Stimulated activated CD4-positive, alpha-beta T cell treated with anti-CD3 and anti-CD28 coated beads, Interleukin-15, amount 100 ng/mL, for 1 hour (primary cell): ENCODE results near the gene CAPN13.
"Not testable (repeated sequence)": the region's sequence is repeated elsewhere in the genome, so short reads cannot be mapped to it uniquely, and the experiment has no call there.

Experiments
- DNase-seq, 2 donors: peaks; one replicate each; pipeline ENCODE4 v3.0.0-alpha.2; 2020; ENCODE audit warnings: low read depth in 1 of 2, low spot score in 1 of 2

Gene CAPN13

GRCh38 chr2:30705711-30706533 is 101.3 kb downstream of the CAPN13 start:
- no peak for DNase-seq

- DNase-seq: no peak
Measured at GRCh38 chr2:30705056-30705455, 102.2 kb downstream of the CAPN13 start.

- no peak for DNase-seq
Measured at GRCh38 chr2:30704309-30705020, 102.8 kb downstream of the CAPN13 start.

- DNase-seq: no peak
Measured at GRCh38 chr2:30702694-30703093, 104.6 kb downstream of the CAPN13 start.

GRCh38 chr2:30701782-30702181 is 105.5 kb downstream of the CAPN13 start:
- DNase-seq: no peak

- DNase-seq: not testable (repeated sequence)
Measured at GRCh38 chr2:30697242-30698103, 109.8 kb downstream of the CAPN13 start.

GRCh38 chr2:30695749-30696148 is 111.5 kb downstream of the CAPN13 start:
- no peak for DNase-seq

GRCh38 chr2:30694286-30695055 is 112.8 kb downstream of the CAPN13 start:
- DNase-seq: no peak

- DNase-seq: no peak
Measured at GRCh38 chr2:30693821-30694281, 113.4 kb downstream of the CAPN13 start.

DNA sequence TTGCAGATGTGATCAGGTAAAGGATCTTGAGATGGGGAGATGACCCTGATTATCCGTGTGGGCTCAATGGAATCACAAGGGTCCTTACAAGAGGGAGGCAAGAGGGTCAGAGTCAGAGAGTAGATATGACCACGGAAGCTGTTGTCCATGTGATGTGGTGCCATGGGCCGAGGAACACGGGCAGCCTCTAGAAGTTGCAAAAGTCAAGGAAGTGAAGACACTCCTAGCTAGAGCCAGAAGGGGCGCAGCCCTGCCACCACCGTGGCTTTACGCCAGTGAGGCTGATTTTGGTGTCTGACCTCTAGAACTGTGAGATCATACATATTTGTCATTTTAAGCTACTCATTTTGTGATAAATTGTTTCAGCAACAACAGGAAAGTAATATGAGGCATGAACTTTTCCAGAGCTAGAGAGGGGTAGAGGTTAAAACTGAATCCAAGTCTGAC is 114.4 kb downstream of the CAPN13 start:
- DNase-seq: no peak

DNA sequence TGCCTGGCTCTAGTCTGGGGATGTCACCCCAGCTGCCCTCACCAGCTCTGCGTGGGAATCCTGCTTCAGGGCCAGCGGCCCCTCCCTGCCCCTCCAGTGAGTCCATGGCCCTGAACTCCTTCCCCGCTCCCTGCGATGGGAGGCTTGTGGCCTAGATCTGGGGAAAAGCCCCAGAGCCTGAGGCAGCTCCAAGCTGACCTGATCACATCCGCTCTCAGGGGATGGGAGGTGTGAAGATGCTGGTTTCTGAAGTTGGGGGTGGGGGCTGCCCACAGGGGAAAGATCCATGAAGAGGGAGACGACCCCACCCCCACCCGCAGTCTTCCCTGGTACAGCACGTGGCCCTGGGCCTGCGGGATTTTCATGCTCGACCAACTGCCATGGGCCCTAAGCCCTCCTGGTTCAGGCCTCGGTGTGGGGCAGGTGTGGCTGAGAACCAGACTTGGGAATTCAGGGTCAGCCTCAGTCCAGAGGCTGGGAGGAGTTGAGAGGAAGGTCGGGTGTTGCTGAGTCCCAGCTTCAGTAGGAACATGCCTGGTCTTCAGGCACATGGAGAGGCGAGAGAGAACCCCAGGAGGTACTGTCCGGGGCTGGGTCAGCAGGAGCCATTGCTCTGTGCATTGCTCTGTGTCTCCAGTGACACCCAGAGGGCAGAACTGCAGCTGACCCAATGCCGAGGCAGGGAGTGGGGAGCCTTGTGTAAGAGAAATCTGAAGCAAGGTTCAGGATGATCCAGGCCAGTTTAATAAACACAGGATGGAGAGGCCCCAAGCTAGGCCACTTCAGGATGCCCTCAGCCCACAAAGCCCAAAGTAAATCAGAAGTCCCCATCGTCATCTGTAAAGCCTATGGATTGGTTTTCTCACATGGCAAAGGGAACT is 115.1 kb downstream of the CAPN13 start:
- DNase-seq: no peak

DNA sequence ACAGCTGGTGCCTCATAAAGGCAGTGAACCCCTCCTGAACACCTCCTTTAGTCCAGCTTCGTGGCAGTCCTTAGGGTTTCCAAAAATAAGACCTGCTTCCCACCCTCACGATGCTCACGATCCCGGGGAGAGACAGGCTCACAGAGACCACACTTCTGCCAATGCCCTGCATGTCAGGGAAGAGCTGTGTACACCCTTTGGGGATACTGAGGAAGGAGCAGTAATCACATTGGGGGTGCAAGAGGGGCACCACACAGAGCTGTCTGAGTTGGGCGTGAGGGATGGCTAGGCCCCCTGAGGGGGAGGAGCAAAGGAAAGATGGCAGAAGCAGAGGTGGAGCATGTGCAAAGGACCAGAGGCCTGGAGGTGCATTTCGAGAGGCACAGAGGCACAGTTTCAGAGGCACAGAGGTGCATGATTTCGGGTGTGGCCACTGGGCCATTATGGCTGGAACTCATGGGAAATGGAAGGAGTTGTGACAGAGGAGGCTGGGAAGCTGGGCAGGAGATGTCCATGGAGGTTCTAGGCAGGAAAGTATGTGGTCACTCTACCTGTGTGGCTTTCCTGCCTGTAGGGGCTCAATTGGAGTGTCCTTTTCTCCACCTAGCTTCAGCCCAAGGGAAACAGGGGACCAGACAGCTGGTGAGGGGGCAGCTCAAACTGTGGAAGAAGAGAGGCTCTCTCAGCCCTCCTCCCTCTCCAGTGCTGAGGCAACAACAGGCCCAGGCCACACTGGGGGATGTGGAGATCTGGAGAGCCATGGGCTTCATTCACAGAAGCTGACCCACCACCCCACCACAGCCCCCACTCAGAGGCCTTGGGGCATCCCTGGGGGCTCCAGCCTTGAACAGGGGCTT is 115.9 kb downstream of the CAPN13 start:
- no peak for DNase-seq

DNA sequence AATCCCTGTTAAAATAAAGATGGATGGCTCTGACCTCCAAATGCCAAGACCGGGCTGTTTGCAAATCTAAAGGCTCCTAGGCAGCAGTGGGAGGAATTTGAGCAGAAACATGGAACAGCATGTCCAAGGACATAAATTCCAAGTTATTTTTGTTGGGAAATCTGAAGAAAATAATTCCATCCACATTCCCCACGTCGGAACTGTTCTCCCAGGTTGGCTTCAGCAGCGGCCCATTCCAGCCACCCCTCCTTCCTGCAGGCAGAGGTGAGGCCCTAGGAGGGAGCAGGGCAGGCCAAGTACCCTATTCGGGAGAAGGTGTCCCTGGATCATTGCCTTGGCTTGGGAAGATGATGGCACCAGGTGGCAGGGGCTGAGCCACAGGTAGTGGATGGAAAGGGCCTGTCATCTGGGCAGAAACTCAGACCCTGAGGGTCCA is 117.1 kb downstream of the CAPN13 start:
- no peak for DNase-seq

DNA sequence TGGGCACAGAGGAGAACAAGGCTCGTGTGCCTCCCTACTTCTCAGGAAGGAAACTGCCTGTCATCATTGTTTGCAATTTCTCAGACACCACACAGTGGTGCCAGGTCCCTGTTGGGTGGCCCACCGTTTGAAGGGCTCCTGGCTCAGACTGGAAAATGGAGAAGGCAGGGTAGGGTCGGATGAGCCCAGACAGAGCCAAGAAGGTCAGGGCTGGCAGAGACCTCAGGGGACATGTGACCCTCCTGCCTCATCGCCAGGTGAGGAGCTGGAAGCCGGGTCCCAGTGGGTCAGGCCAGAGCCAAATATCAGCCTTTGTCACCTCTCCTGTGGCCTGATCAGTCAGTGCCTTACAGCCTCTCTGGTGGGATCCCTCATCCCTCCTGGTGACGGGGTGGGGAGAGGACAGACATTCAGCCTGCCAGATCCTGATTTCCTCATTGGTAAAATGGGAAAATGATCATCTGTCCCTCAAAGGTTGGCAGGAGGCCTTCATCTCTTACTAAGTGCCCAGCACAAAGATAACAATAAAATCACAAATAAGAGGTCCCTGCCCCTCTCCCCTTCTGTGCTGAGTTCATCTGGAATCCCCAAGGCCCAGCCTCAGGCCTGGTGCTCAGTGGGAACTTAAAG is 117.6 kb downstream of the CAPN13 start:
- no peak for DNase-seq

- no peak for DNase-seq
Measured at GRCh38 chr2:30688956-30689401, 118.3 kb downstream of the CAPN13 start.

- no peak for DNase-seq
Measured at GRCh38 chr2:30686669-30687068, 120.6 kb downstream of the CAPN13 start.

DNA sequence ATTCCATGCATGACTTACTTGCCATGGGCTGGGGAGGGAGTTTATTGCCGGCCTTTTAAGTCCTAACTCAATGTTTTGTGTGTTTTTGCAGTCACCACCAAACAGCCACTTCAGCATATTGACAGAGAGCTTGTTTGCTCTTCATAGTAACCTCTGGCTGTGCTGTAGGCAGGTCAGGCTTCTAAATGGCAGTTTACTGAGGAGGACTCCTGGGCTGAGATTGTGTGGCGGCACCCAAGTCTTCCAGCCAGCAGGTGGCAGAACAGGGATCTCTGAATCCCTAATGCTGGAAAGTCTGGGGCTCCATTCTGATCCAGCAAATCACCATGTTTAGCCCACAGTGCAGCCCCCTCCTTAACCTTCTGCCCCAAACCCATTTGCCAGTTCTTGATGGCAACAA is 121.2 kb downstream of the CAPN13 start:
- DNase-seq: no peak

- DNase-seq: no peak
Measured at GRCh38 chr2:30684996-30685395, 122.2 kb downstream of the CAPN13 start.
